RWPE1 (cell line): ENCODE results near the gene DDX60.

ENCODE experiments used
- CTCF ChIA-PET: fragments of 350-600 bp; sonication (Branson Sonifier 250); formaldehyde crosslinking; extraction: SDS; loops from one replicate; lab custom pipeline; 2021; lab: Yijun Ruan, JAX
- POLR2A ChIA-PET: fragments of 400-600 bp; formaldehyde crosslinking; extraction: SDS; loops from one replicate; lab custom pipeline; 2020; ENCODE audit warnings: antibody characterized with exemption; ENCODE audit not compliant: low non-redundant PET; lab: Yijun Ruan, JAX
- DNase-seq: peaks from one replicate; pipeline ENCODE4 v3.0.0; 2012; ENCODE audit warnings: low spot score
- H3K27ac ChIP-seq: fragments of 450-650 bp; 2 replicates; pipeline ENCODE4 v1.5.1; 2017
- CTCF ChIP-seq: fragments of 450-650 bp; conservative IDR thresholded peaks from 2 replicates; pipeline ENCODE4 v1.5.1; 2017; ENCODE audit warnings: low read depth, mild to moderate bottlenecking

DDX60 gene

GRCh38 chr4:168321006-168321405, 2.5 kb upstream of the DDX60 start:
- CTCF ChIA-PET: interaction anchor here (0.7 kb wide), 1 partner anchor 392 kb away, joined by 3 read pairs; no protein-coding TSS in a partner anchor
- no peak for DNase-seq
- POLR2A ChIA-PET: no interaction called here
- TF ChIP-seq CTCF: no peak
- H3K27ac ChIP-seq: no peak overlapping the region

GRCh38 chr4:168319486-168320019, 1.0 kb upstream of the DDX60 start:
- ChIA-PET CTCF (no interaction called here), POLR2A (no interaction called here)
- no peak for DNase-seq
- H3K27ac ChIP-seq: no peak overlapping the region
- no peak for TF ChIP-seq CTCF

- H3K27ac ChIP-seq: no peak overlapping the region
- no peak for DNase-seq
- no peak for TF ChIP-seq CTCF
- POLR2A ChIA-PET: interaction anchor here (0.7 kb wide), 1 partner anchor 163 kb away, joined by 4 read pairs; the partner anchor contains the start of gene DDX60L
- CTCF ChIA-PET: interaction anchor here (0.7 kb wide), 1 partner anchor 234 kb away, joined by 3 read pairs; no protein-coding TSS in a partner anchor
Observed at GRCh38 chr4:168317621-168318020, 931 bp downstream of the DDX60 start.

GRCh38 chr4:168309781-168310180, 8.8 kb downstream of the DDX60 start:
- H3K27ac ChIP-seq: no peak overlapping the region
- TF ChIP-seq CTCF: no peak
- no peak for DNase-seq
- POLR2A ChIA-PET: no interaction called here
- CTCF ChIA-PET: interaction anchor here (0.5 to 0.6 kb wide), 2 partner anchors 247 to 705 kb away, joined by 4 read pairs; no protein-coding TSS in a partner anchor

GRCh38 chr4:168308912-168309311, 9.6 kb downstream of the DDX60 start:
- ChIA-PET POLR2A (no interaction called here), CTCF (interaction anchor here (0.5 kb wide), 1 partner anchor 704 kb away, joined by 4 read pairs; no protein-coding TSS in a partner anchor)
- DNase-seq: no peak
- no peak overlapping the region for H3K27ac ChIP-seq
- no peak for TF ChIP-seq CTCF

GRCh38 chr4:168306476-168306875, 12.1 kb downstream of the DDX60 start:
- ChIA-PET CTCF (interaction anchor here (0.6 kb wide), 1 partner anchor 10 kb away, joined by 3 read pairs; no protein-coding TSS in a partner anchor), POLR2A (no interaction called here)
- no peak overlapping the region for H3K27ac ChIP-seq
- no peak for DNase-seq
- no peak for TF ChIP-seq CTCF
